A673 (cell line): ENCODE data around the gene RNF113B.

Experiments used
- CTCF ChIP-seq: fragments of 300-800, 200-600 bp; sonication (generic); conservative IDR thresholded peaks from 2 replicates; pipeline ENCODE4 v1.5.1; 2017; ENCODE audit warnings: low read depth, mild to moderate bottlenecking, antibody characterized with exemption, low read length, moderate library complexity, mixed read lengths
- EZH2 ChIP-seq: fragments of 200-600 bp; sonication (generic); IDR thresholded peaks from 2 replicates; pipeline ENCODE4 v1.6.1; 2017; ENCODE audit warnings: borderline replicate concordance, low read depth, mild to moderate bottlenecking, mixed read lengths, antibody characterized with exemption, low read length; ENCODE audit not compliant: poor library complexity, severe bottlenecking

GRCh38 chr13:98181111-98181815, 4.2 kb upstream of the RNF113B start:
- TF ChIP-seq CTCF (no peak), EZH2 (no peak)
